Measurements from ENCODE around the gene SLC50A1.

SLC50A1 gene

GRCh38 chr1:155169541-155169940 is 33.9 kb downstream of the SLC50A1 start:
- H3K36me3 ChIP-seq (replicated peaks; ENCODE audit: insufficient read depth, low read length) = no peaks in the 10 kb centered on the region
- no peak overlapping the region for H3K4me2 ChIP-seq (ENCODE audit: low read depth, low read length)
- no peak overlapping the region for H3K4me3 ChIP-seq (ENCODE audit: low read length)
- no peaks in the 10 kb centered on the region for H3K9me2 ChIP-seq (replicated peaks; ENCODE audit: insufficient read depth, low read length)
- no peak overlapping the region for H2AFZ ChIP-seq (ENCODE audit: low read length)
- TF ChIP-seq EZH2 (optimal IDR thresholded peaks at IDR 0.05; ENCODE audit: low read depth, low read length) (no peak), EZH2phosphoT487 (IDR thresholded peaks at IDR 0.05; ENCODE audit: low read length) (no peak), CTCF (IDR thresholded peaks at IDR 0.05; ENCODE audit: low read length) (no peak)
- H3K4me1 ChIP-seq (ENCODE audit: low read length) = peaks cover 24% of the 10 kb centered on the region
- peaks cover 9% of the 10 kb centered on the region for H3K27me3 ChIP-seq (replicated peaks; ENCODE audit: insufficient read depth, low read length)
- DNase-seq = no peak
- no peaks in the 10 kb centered on the region for H3K9me3 ChIP-seq (replicated peaks; ENCODE audit: insufficient read depth, low read length)
- H3F3A ChIP-seq (ENCODE audit: insufficient read depth, low read length) = 0 out of 2 replicates have a peak, but pooled peaks cover 5% of the 10 kb centered on the region
- H3K27ac ChIP-seq (ENCODE audit: low read length) = no peak overlapping the region
- H3K79me2 ChIP-seq (ENCODE audit: low read length) = peaks cover 18% of the 10 kb centered on the region
- no peak overlapping the region for H3K9ac ChIP-seq (ENCODE audit: low read length)
- H4K20me1 ChIP-seq (ENCODE audit: insufficient read depth, low read length) = no peaks in the 10 kb centered on the region

- H3K36me3 ChIP-seq (replicated peaks; ENCODE audit: insufficient read depth, low read length) = no peaks in the 10 kb centered on the region
- no peak overlapping the region for H2AFZ ChIP-seq (ENCODE audit: low read length)
- H3K9me2 ChIP-seq (replicated peaks; ENCODE audit: insufficient read depth, low read length) = no peaks in the 10 kb centered on the region
- 0 out of 2 replicates have a peak, but pooled peaks cover 5% of the 10 kb centered on the region for H3F3A ChIP-seq (ENCODE audit: insufficient read depth, low read length)
- no peak overlapping the region for H3K9ac ChIP-seq (ENCODE audit: low read length)
- peaks cover 24% of the 10 kb centered on the region for H3K4me1 ChIP-seq (ENCODE audit: low read length)
- peaks cover 18% of the 10 kb centered on the region for H3K79me2 ChIP-seq (ENCODE audit: low read length)
- H3K4me2 ChIP-seq (ENCODE audit: low read depth, low read length) = no peak overlapping the region
- no peak for DNase-seq
- H4K20me1 ChIP-seq (ENCODE audit: insufficient read depth, low read length) = no peaks in the 10 kb centered on the region
- H3K4me3 ChIP-seq (ENCODE audit: low read length) = no peak overlapping the region
- H3K27me3 ChIP-seq (replicated peaks; ENCODE audit: insufficient read depth, low read length) = peaks cover 16% of the 10 kb centered on the region
- no peak overlapping the region for H3K27ac ChIP-seq (ENCODE audit: low read length)
- no peaks in the 10 kb centered on the region for H3K9me3 ChIP-seq (replicated peaks; ENCODE audit: insufficient read depth, low read length)
- no peak for TF ChIP-seq CTCF (IDR thresholded peaks at IDR 0.05; ENCODE audit: low read length)
- TF ChIP-seq EZH2 (optimal IDR thresholded peaks at IDR 0.05; ENCODE audit: low read depth, low read length) = no peak
- no peak for TF ChIP-seq EZH2phosphoT487 (IDR thresholded peaks at IDR 0.05; ENCODE audit: low read length)
Observed at GRCh38 chr1:155170101-155170785, 34.6 kb downstream of the SLC50A1 start.

GRCh38 chr1:155170806-155171205 is 35.2 kb downstream of the SLC50A1 start:
- Histone ChIP-seq H3K4me1 (ENCODE audit: low read length) (peaks cover 24% of the 10 kb centered on the region), H3F3A (ENCODE audit: insufficient read depth, low read length) (0 out of 2 replicates have a peak, but pooled peaks cover 5% of the 10 kb centered on the region), H3K4me3 (ENCODE audit: low read length) (no peak overlapping the region), H3K27me3 (replicated peaks; ENCODE audit: insufficient read depth, low read length) (peaks cover 22% of the 10 kb centered on the region), H2AFZ (ENCODE audit: low read length) (no peak overlapping the region), H3K27ac (ENCODE audit: low read length) (no peak overlapping the region), H3K9me2 (replicated peaks; ENCODE audit: insufficient read depth, low read length) (no peaks in the 10 kb centered on the region), H3K36me3 (replicated peaks; ENCODE audit: insufficient read depth, low read length) (no peaks in the 10 kb centered on the region), H3K9me3 (replicated peaks; ENCODE audit: insufficient read depth, low read length) (no peaks in the 10 kb centered on the region), H3K9ac (ENCODE audit: low read length) (no peak overlapping the region), H4K20me1 (ENCODE audit: insufficient read depth, low read length) (no peaks in the 10 kb centered on the region), H3K79me2 (ENCODE audit: low read length) (peaks cover 18% of the 10 kb centered on the region), H3K4me2 (ENCODE audit: low read depth, low read length) (no peak overlapping the region)
- TF ChIP-seq CTCF (IDR thresholded peaks at IDR 0.05; ENCODE audit: low read length) (no peak), EZH2 (optimal IDR thresholded peaks at IDR 0.05; ENCODE audit: low read depth, low read length) (no peak), EZH2phosphoT487 (IDR thresholded peaks at IDR 0.05; ENCODE audit: low read length) (no peak)
- no peak for DNase-seq

All from MM.1S (cell line).